HUES64 (cell line): ENCODE measurements around the gene NUFIP1.
A peak's percentile ranks its signal among the peaks of the same experiment; 100 is the strongest.

ENCODE experiments used
- H3K27ac ChIP-seq: 2 replicates; pipeline ENCODE4 v1.7.0; 2013; ENCODE audit warnings: low read depth, low read length, inconsistent platforms
- H3K27me3 ChIP-seq: 2 replicates; pipeline ENCODE4 v1.6.1; 2013; ENCODE audit warnings: mild to moderate bottlenecking, low read length; ENCODE audit not compliant: insufficient read depth
- H3K36me3 ChIP-seq: 2 replicates; pipeline ENCODE4 v1.6.1; 2013; ENCODE audit warnings: mild to moderate bottlenecking, low read length; ENCODE audit not compliant: insufficient read depth
- H3K4me1 ChIP-seq: 2 replicates; pipeline ENCODE4 v1.6.1; 2013; ENCODE audit warnings: mild to moderate bottlenecking, low read length, moderate library complexity; ENCODE audit not compliant: insufficient read depth
- H3K4me3 ChIP-seq: 2 replicates; pipeline ENCODE4 v1.5.1; 2013; ENCODE audit warnings: mild to moderate bottlenecking, low read length, moderate library complexity
- H3K9ac ChIP-seq: 2 replicates; pipeline ENCODE4 v1.6.1; 2013; ENCODE audit warnings: mild to moderate bottlenecking, low read depth, low read length
- H3K9me3 ChIP-seq: 2 replicates; pipeline ENCODE4 v1.6.1; 2013; ENCODE audit warnings: low read depth, low read length; ENCODE audit not compliant: insufficient read depth
- WGBS: fragments of 150-250, 120-280 bp; methylation state at CpG from one replicate; pipeline ENCODE4 v1.1.7; 2013; ENCODE audit warnings: missing lambda C conversion rate; 5-methylcytosine and 5-hydroxymethylcytosine counted together

NUFIP1 gene

GRCh38 chr13:45004096-45004495 is 14.8 kb upstream of the NUFIP1 start:
- no peaks in the 10 kb centered on the region for H3K9me3 ChIP-seq
- no peak overlapping the region for H3K9ac ChIP-seq
- H3K27ac ChIP-seq: no peak overlapping the region
- WGBS: 97% methylated on average over 2 of the region's 2 CpGs
- H3K4me3 ChIP-seq: no peak overlapping the region
- H3K4me1 ChIP-seq: no peaks in the 10 kb centered on the region
- peaks cover 74% of the 10 kb centered on the region for H3K36me3 ChIP-seq
- H3K27me3 ChIP-seq: no peaks in the 10 kb centered on the region

- Histone ChIP-seq H3K4me3 (no peak overlapping the region), H3K27ac (no peak overlapping the region), H3K27me3 (no peaks in the 10 kb centered on the region), H3K9me3 (no peaks in the 10 kb centered on the region), H3K9ac (no peak overlapping the region), H3K36me3 (peaks cover 68% of the 10 kb centered on the region), H3K4me1 (no peaks in the 10 kb centered on the region)
Observed at GRCh38 chr13:45003417-45003816, 14.1 kb upstream of the NUFIP1 start.

GRCh38 chr13:44989941-44990340 is 670 bp upstream of the NUFIP1 start:
- WGBS: 20% methylated on average over 10 of the region's 10 CpGs
- Histone ChIP-seq H3K27me3 (no peaks in the 10 kb centered on the region), H3K4me1 (peaks cover 10% of the 10 kb centered on the region; the same call in 1 of the 2 replicates), H3K9ac (peak overlapping the region; percentile 86), H3K27ac (peak overlapping the region; percentile 71; the same call in 1 of the 2 replicates), H3K9me3 (no peaks in the 10 kb centered on the region), H3K4me3 (peak overlapping the region; percentile 87), H3K36me3 (peaks cover 17% of the 10 kb centered on the region)

- no peaks in the 10 kb centered on the region for H3K27me3 ChIP-seq
- H3K9ac ChIP-seq: no peak overlapping the region
- no peaks in the 10 kb centered on the region for H3K9me3 ChIP-seq
- H3K4me1 ChIP-seq: no peaks in the 10 kb centered on the region
- H3K27ac ChIP-seq: no peak overlapping the region
- H3K4me3 ChIP-seq: no peak overlapping the region
- H3K36me3 ChIP-seq: peaks cover 88% of the 10 kb centered on the region
- WGBS: 97% methylated on average over 1 of the region's 1 CpG
Observed at GRCh38 chr13:44978328-44978727, 10.9 kb downstream of the NUFIP1 start.

GRCh38 chr13:44976949-44977583 is 12.2 kb downstream of the NUFIP1 start:
- Histone ChIP-seq H3K36me3 (peaks cover 91% of the 10 kb centered on the region), H3K27me3 (no peaks in the 10 kb centered on the region), H3K4me3 (no peak overlapping the region), H3K9me3 (no peaks in the 10 kb centered on the region), H3K4me1 (no peaks in the 10 kb centered on the region), H3K9ac (no peak overlapping the region), H3K27ac (no peak overlapping the region)
- no CpG with 5 or more reads among the region's 1 CpG for WGBS

GRCh38 chr13:44976196-44976595 is 13.1 kb downstream of the NUFIP1 start:
- H3K4me3 ChIP-seq: no peak overlapping the region
- WGBS: 93% methylated on average over 2 of the region's 3 CpGs
- H3K27me3 ChIP-seq: no peaks in the 10 kb centered on the region
- H3K9ac ChIP-seq: no peak overlapping the region
- H3K27ac ChIP-seq: no peak overlapping the region
- no peaks in the 10 kb centered on the region for H3K4me1 ChIP-seq
- no peaks in the 10 kb centered on the region for H3K9me3 ChIP-seq
- H3K36me3 ChIP-seq: peaks cover 86% of the 10 kb centered on the region

- peaks cover 4% of the 10 kb centered on the region for H3K4me1 ChIP-seq
- H3K9ac ChIP-seq: no peak overlapping the region
- H3K36me3 ChIP-seq: peaks cover 70% of the 10 kb centered on the region
- no peak overlapping the region for H3K27ac ChIP-seq
- H3K27me3 ChIP-seq: no peaks in the 10 kb centered on the region
- H3K9me3 ChIP-seq: no peaks in the 10 kb centered on the region
- no peak overlapping the region for H3K4me3 ChIP-seq
- 95% methylated on average over 8 of the region's 9 CpGs for WGBS
Observed at GRCh38 chr13:44974056-44974793, 15.0 kb downstream of the NUFIP1 start.

- Histone ChIP-seq H3K27me3 (no peaks in the 10 kb centered on the region), H3K36me3 (peaks cover 70% of the 10 kb centered on the region), H3K9me3 (no peaks in the 10 kb centered on the region), H3K4me3 (no peak overlapping the region), H3K9ac (no peak overlapping the region), H3K27ac (no peak overlapping the region), H3K4me1 (peaks cover 4% of the 10 kb centered on the region)
- 54% methylated on average over 3 of the region's 3 CpGs for WGBS
Observed at GRCh38 chr13:44972956-44973581, 16.2 kb downstream of the NUFIP1 start.

- WGBS: 80% methylated on average over 6 of the region's 7 CpGs
- peaks cover 67% of the 10 kb centered on the region for H3K36me3 ChIP-seq
Observed at GRCh38 chr13:44971656-44972595, 17.3 kb downstream of the NUFIP1 start.

GRCh38 chr13:44969551-44970484 is 19.5 kb downstream of the NUFIP1 start:
- no peak overlapping the region for H3K9ac ChIP-seq
- H3K4me1 ChIP-seq: peaks cover 4% of the 10 kb centered on the region
- H3K9me3 ChIP-seq: peaks cover 3% of the 10 kb centered on the region; the same call in 1 of the 2 replicates
- WGBS: 67% methylated on average over 4 of the region's 4 CpGs
- H3K27ac ChIP-seq: no peak overlapping the region
- H3K27me3 ChIP-seq: no peaks in the 10 kb centered on the region
- no peak overlapping the region for H3K4me3 ChIP-seq
- H3K36me3 ChIP-seq: peaks cover 62% of the 10 kb centered on the region

More at GRCh38 chr13:44971656-44972595, 17.3 kb downstream of the NUFIP1 start:
- Histone ChIP-seq H3K4me1 (peaks cover 4% of the 10 kb centered on the region), H3K27me3 (no peaks in the 10 kb centered on the region), H3K27ac (no peak overlapping the region), H3K4me3 (no peak overlapping the region), H3K9me3 (no peaks in the 10 kb centered on the region), H3K9ac (no peak overlapping the region)
